Neural cell (in vitro differentiated cells): Measurements from ENCODE around the gene SLC9C1. TPM values are rescaled to one million over a fixed set of nuclear protein-coding genes. Genes with fewer than 3 reads are reported as not detected.

Source experiments
- H2AFZ ChIP-seq: fragments of 200-600, 300-800 bp; sonication (generic), shearing (Covaris generic); 2 replicates; pipeline ENCODE4 v1.6.0; 2014; ENCODE audit warnings: low read depth, mild to moderate bottlenecking, antibody characterized with exemption, low read length, moderate library complexity
- H3F3A ChIP-seq: fragments of 200-600 bp; shearing (Covaris generic); 2 replicates; pipeline ENCODE4 v1.6.1; 2016; ENCODE audit warnings: mild to moderate bottlenecking, moderate library complexity, mixed read lengths, antibody characterized with exemption, low read length; ENCODE audit not compliant: insufficient read depth, poor library complexity, severe bottlenecking
- H3K27ac ChIP-seq: fragments of 200-600, 300-800 bp; sonication (generic), shearing (Covaris generic); 2 replicates; pipeline ENCODE4 v1.5.1; 2014; ENCODE audit warnings: mild to moderate bottlenecking, low read length, moderate library complexity
- H3K27me3 ChIP-seq: fragments of 300-800, 200-600 bp; sonication (generic), shearing (Covaris generic); 2 replicates; pipeline ENCODE4 v1.6.0; 2014; ENCODE audit warnings: mild to moderate bottlenecking, low read depth, low read length, moderate library complexity; ENCODE audit not compliant: insufficient read depth
- H3K36me3 ChIP-seq: fragments of 300-800, 200-600 bp; sonication (generic), shearing (Covaris generic); 2 replicates; pipeline ENCODE4 v1.5.1; 2014; ENCODE audit warnings: mild to moderate bottlenecking, antibody characterized with exemption, low read length, moderate library complexity; ENCODE audit not compliant: insufficient read depth
- H3K4me2 ChIP-seq: fragments of 300-800, 200-600 bp; sonication (generic), shearing (Covaris generic); 2 replicates; pipeline ENCODE4 v1.6.0; 2014; ENCODE audit warnings: mild to moderate bottlenecking, low read length
- H3K4me3 ChIP-seq: fragments of 300-800, 200-600 bp; sonication (generic), shearing (Covaris generic); 2 replicates; pipeline ENCODE4 v1.5.1; 2014; ENCODE audit warnings: mild to moderate bottlenecking, low read length, moderate library complexity
- H3K79me2 ChIP-seq: fragments of 200-600 bp; shearing (Covaris generic); replicated peaks from 2 replicates; pipeline ENCODE4 v1.6.0; 2014; ENCODE audit warnings: mild to moderate bottlenecking, low read length, moderate library complexity; ENCODE audit not compliant: insufficient read depth
- H3K9ac ChIP-seq: fragments of 300-800, 200-600 bp; sonication (generic), shearing (Covaris generic); 2 replicates; pipeline ENCODE4 v1.6.1; 2016; ENCODE audit warnings: mild to moderate bottlenecking, low read length, mixed read lengths
- H3K9me2 ChIP-seq: fragments of 200-600 bp; shearing (Covaris generic); 2 replicates; pipeline ENCODE4 v1.6.1; 2016; ENCODE audit warnings: mild to moderate bottlenecking, low read length, mixed read lengths; ENCODE audit not compliant: insufficient read depth
- H3K9me3 ChIP-seq: fragments of 200-600, 300-800 bp; sonication (generic), shearing (Covaris generic); 2 replicates; pipeline ENCODE4 v1.6.1; 2016; ENCODE audit warnings: mild to moderate bottlenecking, mixed run types, low read length, moderate library complexity, mixed read lengths
- H4K20me1 ChIP-seq: fragments of 200-600 bp; shearing (Covaris generic); 2 replicates; pipeline ENCODE4 v1.6.1; 2016; ENCODE audit warnings: mild to moderate bottlenecking, mixed run types; ENCODE audit not compliant: insufficient read depth
- EP300 ChIP-seq: fragments of 450-650 bp; conservative IDR thresholded peaks from 2 replicates; pipeline ENCODE4 v1.6.1; 2014; ENCODE audit warnings: antibody characterized with exemption, mild to moderate bottlenecking, moderate library complexity; ENCODE audit not compliant: poor library complexity, severe bottlenecking
- EZH2 ChIP-seq: fragments of 200-600, 300-800 bp; shearing (Covaris generic), sonication (generic); IDR thresholded peaks from 2 replicates; pipeline ENCODE4 v1.6.1; 2014; ENCODE audit warnings: antibody characterized with exemption, low read length, borderline replicate concordance, mild to moderate bottlenecking; ENCODE audit not compliant: insufficient read depth, poor library complexity, severe bottlenecking
- MXI1 ChIP-seq: fragments of 450-650 bp; conservative IDR thresholded peaks from 2 replicates; pipeline ENCODE4 v1.6.1; 2014; ENCODE audit warnings: antibody characterized with exemption, mild to moderate bottlenecking; ENCODE audit not compliant: poor library complexity, severe bottlenecking
- POLR2AphosphoS5 ChIP-seq: IDR thresholded peaks from 2 replicates; pipeline ENCODE4 v1.6.1; 2012
- RAD21 ChIP-seq: fragments of 450-650 bp; conservative IDR thresholded peaks from 2 replicates; pipeline ENCODE4 v1.6.1; 2014; ENCODE audit warnings: antibody characterized with exemption, mild to moderate bottlenecking, moderate library complexity
- SMC3 ChIP-seq: fragments of 450-650 bp; conservative IDR thresholded peaks from 2 replicates; pipeline ENCODE4 v1.6.1; 2014; ENCODE audit warnings: antibody characterized with exemption, mild to moderate bottlenecking, moderate library complexity; ENCODE audit not compliant: poor library complexity
- TAF1 ChIP-seq: IDR thresholded peaks from 2 replicates; pipeline ENCODE4 v1.6.1; 2012; ENCODE audit warnings: low read depth
- polyA plus RNA-seq: library from polyadenylated mRNA; depleted of rRNA; stranded (reverse); fragments of >200 nt; gene quantifications from 2 replicates; pipeline ENCODE4 v1.2.3, GENCODE V29; 2014
- TF ChIP-seq, protein P1 (sequence below): fragments of 450-650 bp; IDR thresholded peaks from 2 replicates; pipeline ENCODE4 v1.5.1; 2014; ENCODE audit warnings: antibody characterized with exemption, mild to moderate bottlenecking, moderate library complexity; ENCODE audit not compliant: poor library complexity, severe bottlenecking
- TF ChIP-seq, protein P2 (sequence below): IDR thresholded peaks from 2 replicates; pipeline ENCODE4 v1.6.1; 2012; ENCODE audit warnings: borderline replicate concordance

Gene SLC9C1
- polyA plus RNA-seq, 1 donor from 2014 or later, result not detected

DNA sequence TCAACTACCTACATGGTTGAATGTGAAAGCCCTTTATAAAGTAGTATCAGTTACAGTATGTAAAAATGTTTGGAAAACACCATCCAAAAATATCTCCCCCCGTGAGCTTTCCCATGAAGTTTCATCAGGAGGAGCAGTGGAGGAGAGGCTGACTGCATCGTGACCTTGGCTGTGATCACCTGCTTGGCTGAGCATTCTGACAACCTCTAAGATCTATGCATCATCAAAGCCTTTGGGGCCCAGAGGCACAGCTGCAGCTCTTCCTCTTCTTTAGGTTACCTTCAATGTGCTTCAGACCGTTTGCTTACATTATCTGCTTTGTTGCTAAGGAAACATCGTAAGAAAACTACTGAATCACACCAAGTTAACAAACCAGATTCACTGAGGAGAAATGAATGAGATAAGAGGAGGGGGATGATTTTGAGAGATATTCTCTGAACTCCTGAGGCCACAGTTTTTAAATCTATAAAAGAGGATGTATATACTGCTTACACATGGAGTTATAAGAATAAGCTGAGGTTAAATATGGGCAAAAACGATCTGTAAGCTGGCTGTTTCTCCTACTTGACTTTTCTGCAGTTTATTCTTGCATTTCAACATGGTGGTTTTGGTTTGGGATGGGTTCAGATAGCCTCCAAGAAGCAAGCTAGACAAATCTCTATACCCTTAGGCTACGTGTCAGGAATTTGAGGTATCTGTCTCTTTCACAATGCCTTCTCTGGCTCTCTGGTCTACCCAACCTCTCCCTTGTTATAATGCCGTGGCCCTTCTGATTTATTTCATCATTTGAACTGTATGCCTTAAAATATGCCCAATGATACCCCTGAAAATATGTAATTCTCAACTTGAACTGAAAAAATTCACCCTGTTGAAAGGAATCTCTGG is 164.9 kb downstream of the SLC9C1 start:
- no peaks in the 10 kb centered on the region for H4K20me1 ChIP-seq
- no peak overlapping the region for H3K4me2 ChIP-seq
- TF ChIP-seq, protein P1, sequence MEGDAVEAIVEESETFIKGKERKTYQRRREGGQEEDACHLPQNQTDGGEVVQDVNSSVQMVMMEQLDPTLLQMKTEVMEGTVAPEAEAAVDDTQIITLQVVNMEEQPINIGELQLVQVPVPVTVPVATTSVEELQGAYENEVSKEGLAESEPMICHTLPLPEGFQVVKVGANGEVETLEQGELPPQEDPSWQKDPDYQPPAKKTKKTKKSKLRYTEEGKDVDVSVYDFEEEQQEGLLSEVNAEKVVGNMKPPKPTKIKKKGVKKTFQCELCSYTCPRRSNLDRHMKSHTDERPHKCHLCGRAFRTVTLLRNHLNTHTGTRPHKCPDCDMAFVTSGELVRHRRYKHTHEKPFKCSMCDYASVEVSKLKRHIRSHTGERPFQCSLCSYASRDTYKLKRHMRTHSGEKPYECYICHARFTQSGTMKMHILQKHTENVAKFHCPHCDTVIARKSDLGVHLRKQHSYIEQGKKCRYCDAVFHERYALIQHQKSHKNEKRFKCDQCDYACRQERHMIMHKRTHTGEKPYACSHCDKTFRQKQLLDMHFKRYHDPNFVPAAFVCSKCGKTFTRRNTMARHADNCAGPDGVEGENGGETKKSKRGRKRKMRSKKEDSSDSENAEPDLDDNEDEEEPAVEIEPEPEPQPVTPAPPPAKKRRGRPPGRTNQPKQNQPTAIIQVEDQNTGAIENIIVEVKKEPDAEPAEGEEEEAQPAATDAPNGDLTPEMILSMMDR, result no peak
- TF ChIP-seq SMC3 (no peak), RAD21 (no peak), POLR2AphosphoS5 (no peak), TAF1 (no peak), EP300 (no peak), EZH2 (no peak), MXI1 (no peak)
- TF ChIP-seq, protein P2, sequence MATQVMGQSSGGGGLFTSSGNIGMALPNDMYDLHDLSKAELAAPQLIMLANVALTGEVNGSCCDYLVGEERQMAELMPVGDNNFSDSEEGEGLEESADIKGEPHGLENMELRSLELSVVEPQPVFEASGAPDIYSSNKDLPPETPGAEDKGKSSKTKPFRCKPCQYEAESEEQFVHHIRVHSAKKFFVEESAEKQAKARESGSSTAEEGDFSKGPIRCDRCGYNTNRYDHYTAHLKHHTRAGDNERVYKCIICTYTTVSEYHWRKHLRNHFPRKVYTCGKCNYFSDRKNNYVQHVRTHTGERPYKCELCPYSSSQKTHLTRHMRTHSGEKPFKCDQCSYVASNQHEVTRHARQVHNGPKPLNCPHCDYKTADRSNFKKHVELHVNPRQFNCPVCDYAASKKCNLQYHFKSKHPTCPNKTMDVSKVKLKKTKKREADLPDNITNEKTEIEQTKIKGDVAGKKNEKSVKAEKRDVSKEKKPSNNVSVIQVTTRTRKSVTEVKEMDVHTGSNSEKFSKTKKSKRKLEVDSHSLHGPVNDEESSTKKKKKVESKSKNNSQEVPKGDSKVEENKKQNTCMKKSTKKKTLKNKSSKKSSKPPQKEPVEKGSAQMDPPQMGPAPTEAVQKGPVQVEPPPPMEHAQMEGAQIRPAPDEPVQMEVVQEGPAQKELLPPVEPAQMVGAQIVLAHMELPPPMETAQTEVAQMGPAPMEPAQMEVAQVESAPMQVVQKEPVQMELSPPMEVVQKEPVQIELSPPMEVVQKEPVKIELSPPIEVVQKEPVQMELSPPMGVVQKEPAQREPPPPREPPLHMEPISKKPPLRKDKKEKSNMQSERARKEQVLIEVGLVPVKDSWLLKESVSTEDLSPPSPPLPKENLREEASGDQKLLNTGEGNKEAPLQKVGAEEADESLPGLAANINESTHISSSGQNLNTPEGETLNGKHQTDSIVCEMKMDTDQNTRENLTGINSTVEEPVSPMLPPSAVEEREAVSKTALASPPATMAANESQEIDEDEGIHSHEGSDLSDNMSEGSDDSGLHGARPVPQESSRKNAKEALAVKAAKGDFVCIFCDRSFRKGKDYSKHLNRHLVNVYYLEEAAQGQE, result no peak

DNA sequence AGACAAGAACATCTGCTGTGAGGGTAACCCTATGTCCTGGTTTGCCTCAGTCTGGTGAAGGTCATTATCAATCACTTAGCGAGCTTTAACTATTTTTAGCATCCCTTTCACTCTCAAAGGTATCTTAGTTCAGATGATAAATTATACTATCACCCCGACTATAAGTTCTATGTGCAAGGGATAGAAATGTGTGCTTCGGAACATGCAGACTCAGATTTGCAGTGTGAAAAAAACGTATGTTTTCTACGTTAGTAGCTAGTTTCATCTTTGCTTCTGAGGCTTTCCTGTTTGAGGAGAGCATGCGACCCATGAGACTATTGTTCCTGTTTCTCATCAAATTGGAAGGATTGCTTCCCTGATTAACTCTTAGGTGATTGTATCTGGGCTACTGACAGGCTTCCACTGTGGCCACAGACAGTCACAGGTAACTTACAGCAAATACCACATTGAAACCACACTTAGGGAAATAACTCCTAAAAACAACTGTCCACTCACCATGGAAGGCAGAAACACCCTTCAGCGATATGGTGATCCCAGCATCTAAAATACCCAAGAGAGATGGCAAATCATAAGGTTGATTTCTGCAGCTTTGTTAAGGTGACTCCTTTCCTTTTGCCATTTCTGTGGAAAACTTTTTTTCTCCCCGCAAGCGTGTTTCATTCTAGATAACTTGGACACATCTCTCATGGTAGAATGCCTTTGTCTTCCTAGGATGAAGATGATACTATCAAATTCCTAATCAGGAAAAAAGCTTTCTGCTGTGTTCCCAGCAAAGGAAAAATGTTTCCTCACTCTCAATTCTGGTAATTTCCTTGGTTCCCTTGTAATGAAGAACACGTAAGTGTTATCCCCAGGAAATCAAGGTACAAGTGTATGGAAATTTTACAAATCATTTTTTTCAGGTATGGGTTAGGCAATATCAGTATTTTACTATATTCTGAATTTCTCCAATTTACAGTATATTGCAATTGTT is 166.2 kb downstream of the SLC9C1 start:
- no peak overlapping the region for H2AFZ ChIP-seq
- H3K9ac ChIP-seq, result no peak overlapping the region
- no peaks in the 10 kb centered on the region for H3F3A ChIP-seq
- H3K36me3 ChIP-seq, result no peaks in the 10 kb centered on the region
- H3K9me3 ChIP-seq, result no peaks in the 10 kb centered on the region
- H3K27ac ChIP-seq, result no peak overlapping the region
- TF ChIP-seq SMC3 (no peak), EP300 (no peak), POLR2AphosphoS5 (no peak), RAD21 (no peak), EZH2 (no peak)
- TF ChIP-seq, protein P1, result no peak
- H3K9me2 ChIP-seq, result no peaks in the 10 kb centered on the region
- no peaks in the 10 kb centered on the region for H3K27me3 ChIP-seq
- no peaks in the 10 kb centered on the region for H3K79me2 ChIP-seq
- H4K20me1 ChIP-seq, result no peaks in the 10 kb centered on the region
- no peak overlapping the region for H3K4me3 ChIP-seq
- no peak overlapping the region for H3K4me2 ChIP-seq

More for the DNA sequence above, 164.9 kb downstream of the SLC9C1 start:
- no peak overlapping the region for H3K9ac ChIP-seq
- H3K27me3 ChIP-seq, result no peaks in the 10 kb centered on the region
- no peak overlapping the region for H3K4me3 ChIP-seq
- no peaks in the 10 kb centered on the region for H3K79me2 ChIP-seq
- H2AFZ ChIP-seq, result no peak overlapping the region
- H3K27ac ChIP-seq, result no peak overlapping the region
- no peaks in the 10 kb centered on the region for H3K9me2 ChIP-seq
- H3K36me3 ChIP-seq, result no peaks in the 10 kb centered on the region
- H3F3A ChIP-seq, result no peaks in the 10 kb centered on the region
- H3K9me3 ChIP-seq, result no peaks in the 10 kb centered on the region
